Endothelial cell (in vitro differentiated cells): ENCODE results near the gene SQSTM1. TPM values are rescaled to one million over a fixed set of nuclear protein-coding genes. Genes with fewer than 3 reads are reported as not detected.

Experiments
- DNase-seq: peaks from one replicate; pipeline ENCODE4 v3.0.0; 2021; ENCODE audit warnings: low spot score
- H3K27ac Mint-ChIP-seq: one replicate; pipeline ENCODE4 v1.8.0; 2021; ENCODE audit warnings: mixed read lengths, inconsistent platforms; ENCODE audit not compliant: unreplicated experiment
- H3K27me3 Mint-ChIP-seq: one replicate; pipeline ENCODE4 v1.8.0; 2021; ENCODE audit warnings: mild to moderate bottlenecking, moderate library complexity, mixed read lengths, inconsistent platforms; ENCODE audit not compliant: unreplicated experiment
- H3K36me3 Mint-ChIP-seq: one replicate; pipeline ENCODE4 v1.8.0; 2021; ENCODE audit warnings: mild to moderate bottlenecking, low read depth, mixed read lengths, inconsistent platforms; ENCODE audit not compliant: unreplicated experiment
- H3K4me1 Mint-ChIP-seq: one replicate; pipeline ENCODE4 v1.8.0; 2021; ENCODE audit warnings: mild to moderate bottlenecking, mixed read lengths, inconsistent platforms; ENCODE audit not compliant: unreplicated experiment
- H3K4me3 Mint-ChIP-seq: one replicate; pipeline ENCODE4 v1.8.0; 2021; ENCODE audit warnings: mild to moderate bottlenecking, mixed read lengths, inconsistent platforms; ENCODE audit not compliant: unreplicated experiment
- H3K9me3 Mint-ChIP-seq: one replicate; pipeline ENCODE4 v1.8.0; 2021; ENCODE audit warnings: mixed read lengths, inconsistent platforms; ENCODE audit not compliant: unreplicated experiment
- CTCF ChIP-seq: fragments of 200-600 bp; sonication (generic); IDR thresholded peaks from one replicate; pipeline ENCODE4 v1.5.0; 2021; ENCODE audit warnings: antibody characterized with exemption; ENCODE audit not compliant: unreplicated experiment
- total RNA-seq: library from RNA; stranded (reverse); fragmentation: NEBNext Ultra II Directional; extraction: Animal tissue kit (Norgen Biotek cat#: 25700); gene quantifications from one replicate; pipeline ENCODE4 v1.2.1, GENCODE V29; 2021; ENCODE audit not compliant: unreplicated experiment

SQSTM1 gene
- total RNA-seq, 1 donor from 2014 or later: 82.2 TPM

GRCh38 chr5:179825655-179826182 lies 5.0 kb downstream of the SQSTM1 start:
- peaks cover 13% of the 10 kb centered on the region for H3K27me3 Mint-ChIP-seq
- no peak overlapping the region for H3K4me3 Mint-ChIP-seq
- H3K36me3 Mint-ChIP-seq: peaks cover 61% of the 10 kb centered on the region
- DNase-seq: no peak
- peaks cover 28% of the 10 kb centered on the region for H3K4me1 Mint-ChIP-seq
- no peaks in the 10 kb centered on the region for H3K9me3 Mint-ChIP-seq
- no peak for TF ChIP-seq CTCF
- no peak overlapping the region for H3K27ac Mint-ChIP-seq

- TF ChIP-seq CTCF: no peak
- DNase-seq: no peak
- H3K4me3 Mint-ChIP-seq: peak overlapping the region; percentile 72
- peak overlapping the region; percentile 26 for H3K27ac Mint-ChIP-seq
- H3K9me3 Mint-ChIP-seq: no peaks in the 10 kb centered on the region
- H3K36me3 Mint-ChIP-seq: peaks cover 69% of the 10 kb centered on the region
- peaks cover 8% of the 10 kb centered on the region for H3K27me3 Mint-ChIP-seq
- peaks cover 19% of the 10 kb centered on the region for H3K4me1 Mint-ChIP-seq
Observed at GRCh38 chr5:179827680-179828079, 7.0 kb downstream of the SQSTM1 start.

GRCh38 chr5:179828756-179829421 lies 8.2 kb downstream of the SQSTM1 start:
- Mint-ChIP-seq H3K36me3 (peaks cover 80% of the 10 kb centered on the region), H3K27ac (peak overlapping the region; percentile 43), H3K4me3 (peak overlapping the region; percentile 39), H3K27me3 (peaks cover 7% of the 10 kb centered on the region), H3K4me1 (peaks cover 19% of the 10 kb centered on the region), H3K9me3 (no peaks in the 10 kb centered on the region)
- no peak for DNase-seq
- TF ChIP-seq CTCF: no peak

- Mint-ChIP-seq H3K36me3 (peaks cover 75% of the 10 kb centered on the region), H3K4me1 (peaks cover 19% of the 10 kb centered on the region), H3K27ac (no peak overlapping the region)
Observed at GRCh38 chr5:179829732-179830435, 9.2 kb downstream of the SQSTM1 start.

More at GRCh38 chr5:179829732-179830435, 9.2 kb downstream of the SQSTM1 start:
- Mint-ChIP-seq H3K9me3 (no peaks in the 10 kb centered on the region), H3K27me3 (peaks cover 5% of the 10 kb centered on the region), H3K4me3 (no peak overlapping the region)
- DNase-seq: no peak
- TF ChIP-seq CTCF: no peak
